B cell (primary cell): ENCODE data around the gene BLM.

ENCODE experiments used
- EZH2 ChIP-seq: IDR thresholded peaks from 2 replicates; pipeline ENCODE4 v1.6.1; 2012; ENCODE audit warnings: borderline replicate concordance, low read depth, mild to moderate bottlenecking, moderate library complexity, low read length; ENCODE audit not compliant: insufficient read depth, poor library complexity, severe bottlenecking
- TF ChIP-seq, protein P1 (sequence below): fragments of 200-600 bp; IDR thresholded peaks from one replicate; pipeline ENCODE4 v1.8.0; 2022; ENCODE audit warnings: antibody characterized with exemption, mild to moderate bottlenecking

DNA sequence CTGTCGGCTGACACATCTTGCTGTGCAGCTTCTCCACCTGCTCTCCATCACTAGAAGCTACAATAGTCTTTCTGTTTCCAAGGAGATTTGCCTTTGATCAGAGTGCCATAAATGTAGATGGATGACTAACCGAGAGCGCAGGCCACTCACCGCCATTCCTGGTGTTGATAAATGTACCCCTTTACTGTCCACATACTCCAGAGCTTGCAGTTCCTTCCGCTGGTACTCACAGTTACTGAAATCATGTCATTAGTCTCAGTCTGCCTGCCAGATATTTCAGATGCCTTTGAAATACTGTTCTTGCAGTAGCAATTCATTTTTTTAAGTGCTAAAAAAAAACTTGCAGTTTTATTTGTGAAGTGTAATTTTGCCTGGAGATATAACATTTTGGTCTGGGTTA lies 72.3 kb downstream of the BLM start:
- TF ChIP-seq, protein P1, sequence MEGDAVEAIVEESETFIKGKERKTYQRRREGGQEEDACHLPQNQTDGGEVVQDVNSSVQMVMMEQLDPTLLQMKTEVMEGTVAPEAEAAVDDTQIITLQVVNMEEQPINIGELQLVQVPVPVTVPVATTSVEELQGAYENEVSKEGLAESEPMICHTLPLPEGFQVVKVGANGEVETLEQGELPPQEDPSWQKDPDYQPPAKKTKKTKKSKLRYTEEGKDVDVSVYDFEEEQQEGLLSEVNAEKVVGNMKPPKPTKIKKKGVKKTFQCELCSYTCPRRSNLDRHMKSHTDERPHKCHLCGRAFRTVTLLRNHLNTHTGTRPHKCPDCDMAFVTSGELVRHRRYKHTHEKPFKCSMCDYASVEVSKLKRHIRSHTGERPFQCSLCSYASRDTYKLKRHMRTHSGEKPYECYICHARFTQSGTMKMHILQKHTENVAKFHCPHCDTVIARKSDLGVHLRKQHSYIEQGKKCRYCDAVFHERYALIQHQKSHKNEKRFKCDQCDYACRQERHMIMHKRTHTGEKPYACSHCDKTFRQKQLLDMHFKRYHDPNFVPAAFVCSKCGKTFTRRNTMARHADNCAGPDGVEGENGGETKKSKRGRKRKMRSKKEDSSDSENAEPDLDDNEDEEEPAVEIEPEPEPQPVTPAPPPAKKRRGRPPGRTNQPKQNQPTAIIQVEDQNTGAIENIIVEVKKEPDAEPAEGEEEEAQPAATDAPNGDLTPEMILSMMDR = no peak
- no peak for TF ChIP-seq EZH2
